PC-3 (cell line): Measurements from ENCODE around the gene GCHFR.

Source experiments
- CTCF ChIP-seq: fragments of 300-600 bp; sonication (generic); conservative IDR thresholded peaks from 2 replicates; pipeline ENCODE4 v1.5.1; 2017; ENCODE audit warnings: antibody characterized with exemption, low read depth, mild to moderate bottlenecking, low read length
- EZH2 ChIP-seq: fragments of 300-600 bp; sonication (generic); IDR thresholded peaks from one replicate; pipeline ENCODE4 v1.6.1; 2017; ENCODE audit warnings: antibody characterized with exemption, mild to moderate bottlenecking, low read length; ENCODE audit not compliant: unreplicated experiment
- EZH2phosphoT487 ChIP-seq: fragments of 300-600 bp; sonication (generic); IDR thresholded peaks from 2 replicates; pipeline ENCODE4 v1.6.1; 2018; ENCODE audit warnings: mild to moderate bottlenecking, antibody characterized with exemption, low read length, borderline replicate concordance

- TF ChIP-seq CTCF = no peak
- TF ChIP-seq EZH2 = no peak
- TF ChIP-seq EZH2phosphoT487 = no peak
Measured at GRCh38 chr15:40799523-40799922, 35.7 kb downstream of the GCHFR start.
